IPS DF 6.9 (cell line): ENCODE data around the gene MAST3.

ENCODE experiments used
- DNase-seq: peaks from one replicate; pipeline ENCODE4 v3.0.0-alpha.2; 2013; ENCODE audit warnings: low read depth, low spot score
- H3K27ac ChIP-seq: one replicate; pipeline ENCODE4 v1.5.1; 2013; ENCODE audit warnings: low read length, control low read depth
- H3K27me3 ChIP-seq: 2 replicates; pipeline ENCODE4 v1.6.1; 2013; ENCODE audit warnings: mild to moderate bottlenecking, low read length; ENCODE audit not compliant: control insufficient read depth, insufficient read depth
- H3K36me3 ChIP-seq: 2 replicates; pipeline ENCODE4 v1.6.1; 2013; ENCODE audit warnings: low read length; ENCODE audit not compliant: control insufficient read depth, insufficient read depth
- H3K4me1 ChIP-seq: 2 replicates; pipeline ENCODE4 v1.6.1; 2013; ENCODE audit warnings: low read length; ENCODE audit not compliant: control insufficient read depth, insufficient read depth
- H3K4me3 ChIP-seq: 2 replicates; pipeline ENCODE4 v1.5.1; 2013; ENCODE audit warnings: mild to moderate bottlenecking, low read length
- H3K9me3 ChIP-seq: 2 replicates; pipeline ENCODE4 v1.6.1; 2013; ENCODE audit warnings: low read length, inconsistent platforms; ENCODE audit not compliant: control insufficient read depth, insufficient read depth
- WGBS: extraction: QIAGEN DNeasy Blood & Tissue Kit; methylation state at CpG from one replicate; pipeline ENCODE4 v1.1.7; 2013; ENCODE audit warnings: mixed read lengths, missing lambda C conversion rate; ENCODE audit not compliant: insufficient read length, insufficient coverage; 5-methylcytosine and 5-hydroxymethylcytosine counted together

The MAST3 gene

GRCh38 chr19:18176367-18177310 lies 79.1 kb downstream of the MAST3 start:
- H3K36me3 ChIP-seq, result no peaks in the 10 kb centered on the region
- no peaks in the 10 kb centered on the region for H3K27me3 ChIP-seq
- no peak for DNase-seq
- WGBS, result no CpG with 5 or more reads among the region's 19 CpGs
- H3K4me1 ChIP-seq, result peaks cover 4% of the 10 kb centered on the region
- no peaks in the 10 kb centered on the region for H3K9me3 ChIP-seq
- H3K27ac ChIP-seq, result no peak overlapping the region
- no peak overlapping the region for H3K4me3 ChIP-seq

- Histone ChIP-seq H3K27me3 (no peaks in the 10 kb centered on the region), H3K9me3 (no peaks in the 10 kb centered on the region), H3K27ac (no peak overlapping the region), H3K4me1 (no peaks in the 10 kb centered on the region), H3K4me3 (no peak overlapping the region), H3K36me3 (no peaks in the 10 kb centered on the region)
- no CpG with 5 or more reads among the region's 5 CpGs for WGBS
- no peak for DNase-seq
Observed at GRCh38 chr19:18179957-18180356, 82.4 kb downstream of the MAST3 start.

- DNase-seq, result no peak
- Histone ChIP-seq H3K27me3 (no peaks in the 10 kb centered on the region), H3K4me3 (no peak overlapping the region), H3K9me3 (no peaks in the 10 kb centered on the region), H3K36me3 (no peaks in the 10 kb centered on the region), H3K27ac (no peak overlapping the region), H3K4me1 (peaks cover 2% of the 10 kb centered on the region; the same call in 1 of the 2 replicates)
Observed at GRCh38 chr19:18183529-18183928, 86.0 kb downstream of the MAST3 start.

GRCh38 chr19:18185538-18185937 lies 88.0 kb downstream of the MAST3 start:
- no peak overlapping the region for H3K4me3 ChIP-seq
- no CpG with 5 or more reads among the region's 6 CpGs for WGBS
- no peaks in the 10 kb centered on the region for H3K27me3 ChIP-seq
- no peaks in the 10 kb centered on the region for H3K9me3 ChIP-seq
- no peak for DNase-seq
- no peaks in the 10 kb centered on the region for H3K36me3 ChIP-seq
- no peak overlapping the region for H3K27ac ChIP-seq
- H3K4me1 ChIP-seq, result peaks cover 2% of the 10 kb centered on the region; the same call in 1 of the 2 replicates

GRCh38 chr19:18190278-18190677 lies 92.7 kb downstream of the MAST3 start:
- no peaks in the 10 kb centered on the region for H3K9me3 ChIP-seq
- peaks cover 3% of the 10 kb centered on the region; the same call in 1 of the 2 replicates for H3K4me1 ChIP-seq
- no peaks in the 10 kb centered on the region for H3K27me3 ChIP-seq
- no peak overlapping the region for H3K27ac ChIP-seq
- no peak for DNase-seq
- WGBS, result no CpG with 5 or more reads among the region's 4 CpGs
- no peak overlapping the region for H3K4me3 ChIP-seq
- H3K36me3 ChIP-seq, result no peaks in the 10 kb centered on the region

- H3K4me1 ChIP-seq, result peaks cover 2% of the 10 kb centered on the region
- no CpG with 5 or more reads among the region's 5 CpGs for WGBS
- no peaks in the 10 kb centered on the region for H3K9me3 ChIP-seq
- H3K36me3 ChIP-seq, result 0 out of 2 replicates have a peak, but pooled peaks cover 2% of the 10 kb centered on the region
- H3K27ac ChIP-seq, result no peak overlapping the region
- no peak for DNase-seq
- H3K4me3 ChIP-seq, result no peak overlapping the region
- no peaks in the 10 kb centered on the region for H3K27me3 ChIP-seq
Observed at GRCh38 chr19:18191640-18192062, 94.1 kb downstream of the MAST3 start.

GRCh38 chr19:18192673-18193387 lies 95.3 kb downstream of the MAST3 start, which contains the start of gene MPV17L2:
MPV17L2 (plus strand) TSS chr19:18193218; CDS start chr19:18193282, 64 bp downstream.
- peak; percentile 100 for DNase-seq
- Histone ChIP-seq H3K4me3 (peak within 1 kb of the TSS; percentile 75), H3K4me1 (peaks cover 2% of the 10 kb centered on the region), H3K27me3 (no peaks in the 10 kb centered on the region), H3K9me3 (no peaks in the 10 kb centered on the region), H3K27ac (no peak within 1 kb of the TSS), H3K36me3 (peaks cover 6% of the 10 kb centered on the region)
- WGBS, result no CpG with 5 or more reads among the region's 74 CpGs

- Histone ChIP-seq H3K27me3 (no peaks in the 10 kb centered on the region), H3K4me3 (peak overlapping the region; percentile 75), H3K36me3 (peaks cover 13% of the 10 kb centered on the region), H3K4me1 (peaks cover 2% of the 10 kb centered on the region), H3K27ac (no peak overlapping the region), H3K9me3 (no peaks in the 10 kb centered on the region)
- no CpG with 5 or more reads among the region's 46 CpGs for WGBS
- DNase-seq, result no peak
Observed at GRCh38 chr19:18193388-18194180, 96.0 kb downstream of the MAST3 start.

- peaks cover 16% of the 10 kb centered on the region for H3K36me3 ChIP-seq
- peaks cover 2% of the 10 kb centered on the region for H3K4me1 ChIP-seq
- H3K9me3 ChIP-seq, result no peaks in the 10 kb centered on the region
- WGBS, result no CpG with 5 or more reads among the region's 12 CpGs
- peak overlapping the region; percentile 75; the same call in 1 of the 2 replicates for H3K4me3 ChIP-seq
- no peak for DNase-seq
- no peaks in the 10 kb centered on the region for H3K27me3 ChIP-seq
- no peak overlapping the region for H3K27ac ChIP-seq
Observed at GRCh38 chr19:18194181-18194530, 96.6 kb downstream of the MAST3 start.
